A549 (cell line): ENCODE results near the gene GRK3.

Experiments
- CTCF ChIP-seq: fragments of >200 bp; sonication (Bioruptor Twin); formaldehyde crosslinking; IDR thresholded peaks from 3 replicates; pipeline ENCODE4 v1.5.1; 2016
- HEYL ChIP-seq: fragments of 250-450 bp; sonication (Bioruptor Pico); IDR thresholded peaks from 2 replicates; pipeline ENCODE4 v1.8.0; 2021; ENCODE audit warnings: mild to moderate bottlenecking, moderate library complexity

- no peak for TF ChIP-seq CTCF
- no peak for TF ChIP-seq HEYL (CRISPR knock-in tag)
Observed at GRCh38 chr22:25643232-25644000, 78.9 kb downstream of the GRK3 start.
